GM23248 (cell line): ENCODE results near the gene DGKB. TPM values are rescaled to one million over a fixed set of nuclear protein-coding genes. Genes with fewer than 3 reads are reported as not detected.

Source experiments
- DNase-seq: peaks from one replicate; pipeline ENCODE4 v3.0.0-alpha.2; 2015
- H2AFZ ChIP-seq: fragments of 200-600 bp; sonication (generic); 2 replicates; pipeline ENCODE4 v1.6.1; 2016; ENCODE audit warnings: antibody characterized with exemption
- H3F3A ChIP-seq: fragments of 200-600 bp; sonication (generic); 2 replicates; pipeline ENCODE4 v1.6.1; 2016; ENCODE audit warnings: mild to moderate bottlenecking, antibody characterized with exemption, mixed run types; ENCODE audit not compliant: insufficient read depth
- H3K27ac ChIP-seq: fragments of 200-600 bp; sonication (generic); 2 replicates; pipeline ENCODE4 v1.5.1; 2016; ENCODE audit warnings: mild to moderate bottlenecking
- H3K27me3 ChIP-seq: fragments of 200-600 bp; sonication (generic); replicated peaks from 2 replicates; pipeline ENCODE4 v1.6.1; 2016; ENCODE audit warnings: mild to moderate bottlenecking; ENCODE audit not compliant: insufficient read depth
- H3K36me3 ChIP-seq: fragments of 200-600 bp; sonication (generic); 2 replicates; pipeline ENCODE4 v1.6.1; 2016; ENCODE audit warnings: low read depth, mild to moderate bottlenecking
- H3K4me1 ChIP-seq: fragments of 200-600 bp; sonication (generic); 2 replicates; pipeline ENCODE4 v1.6.1; 2016; ENCODE audit warnings: mild to moderate bottlenecking; ENCODE audit not compliant: insufficient read depth
- H3K4me2 ChIP-seq: fragments of 200-600 bp; sonication (generic); one replicate; pipeline ENCODE4 v1.6.1; 2016; ENCODE audit warnings: mild to moderate bottlenecking; ENCODE audit not compliant: unreplicated experiment
- H3K4me3 ChIP-seq: fragments of 200-600 bp; sonication (generic); 2 replicates; pipeline ENCODE4 v1.5.1; 2016; ENCODE audit warnings: mild to moderate bottlenecking
- H3K79me2 ChIP-seq: fragments of 200-600 bp; sonication (generic); 2 replicates; pipeline ENCODE4 v1.6.1; 2016; ENCODE audit warnings: mild to moderate bottlenecking; ENCODE audit not compliant: insufficient read depth
- H3K9ac ChIP-seq: fragments of 200-600 bp; sonication (generic); 2 replicates; pipeline ENCODE4 v1.6.1; 2016; ENCODE audit warnings: mild to moderate bottlenecking
- H3K9me2 ChIP-seq: fragments of 200-600 bp; sonication (generic); 2 replicates; pipeline ENCODE4 v1.6.1; 2016; ENCODE audit warnings: mixed run types, mild to moderate bottlenecking, moderate library complexity; ENCODE audit not compliant: insufficient read depth
- H3K9me3 ChIP-seq: fragments of 200-600 bp; sonication (generic); one replicate; pipeline ENCODE4 v1.6.1; 2017; ENCODE audit warnings: low read depth
- H4K20me1 ChIP-seq: fragments of 200-600 bp; sonication (generic); 2 replicates; pipeline ENCODE4 v1.6.0; 2016; ENCODE audit not compliant: insufficient read depth
- EZH2 ChIP-seq: fragments of 200-600 bp; sonication (generic); IDR thresholded peaks from 2 replicates; pipeline ENCODE4 v1.6.1; 2018; ENCODE audit warnings: antibody characterized with exemption, mild to moderate bottlenecking; ENCODE audit not compliant: insufficient read depth, poor library complexity, severe bottlenecking
- EZH2phosphoT487 ChIP-seq: fragments of 200-600 bp; sonication (generic); IDR thresholded peaks from 2 replicates; pipeline ENCODE4 v1.6.1; 2018; ENCODE audit warnings: antibody characterized with exemption, moderate library complexity, mild to moderate bottlenecking, low read depth; ENCODE audit not compliant: insufficient read depth
- WGBS, 2 experiments: methylation state at CpG; one replicate each; pipeline ENCODE4 v1.1.6; 2015 to 2017; ENCODE audit warnings: low lambda C conversion rate in 2 of 2, low coverage in 1 of 2; ENCODE audit errors: missing lambda C conversion rate in 2 of 2; 5-methylcytosine and 5-hydroxymethylcytosine counted together
- in situ Hi-C: fragments of 300-500 bp; cut with MboI; formaldehyde crosslinking; loops from 2 replicates; pipeline ENCODE4 v1.15.0; 2020
- polyA plus RNA-seq: library from polyadenylated mRNA; unstranded; fragments of >200 nt; fragmentation: Nextera tagmentation; extraction: Ambion mirVana; gene quantifications from 2 replicates; pipeline ENCODE4 v1.2.1, GENCODE V29; 2016
- total RNA-seq: library from RNA; depleted of rRNA; stranded (reverse); fragments of >200 nt; shearing (Covaris generic); gene quantifications from 2 replicates; pipeline ENCODE4 v1.2.3, GENCODE V29; 2014

Gene DGKB
- total and polyA plus RNA-seq, 2 experiments from 2014 or later: 0.65 to 1.7 TPM

DNA sequence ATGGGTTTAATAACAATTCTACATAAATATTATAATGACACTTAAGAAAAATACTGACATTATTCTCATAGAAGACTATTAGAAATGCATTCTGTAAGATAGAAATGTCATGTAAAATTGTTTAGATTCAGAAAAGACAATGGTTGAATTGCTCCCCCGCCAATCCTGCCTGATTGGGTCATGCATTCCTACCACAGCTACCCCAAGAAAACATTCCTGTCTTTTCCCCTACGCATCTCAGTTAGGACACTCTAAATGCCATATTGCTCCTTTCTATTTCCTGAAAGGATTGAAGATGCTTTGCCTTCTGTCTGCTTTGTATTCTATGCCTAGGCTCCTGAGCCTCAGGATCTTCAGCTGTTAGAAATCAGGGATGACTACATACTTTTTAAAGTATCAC, 109.4 kb downstream of the DGKB start:
- WGBS, 2 experiments: 54 to 71% methylated on average over 2 of the region's 2 CpGs
- H3F3A ChIP-seq: no peaks in the 10 kb centered on the region
- H3K9ac ChIP-seq: no peak overlapping the region

DNA sequence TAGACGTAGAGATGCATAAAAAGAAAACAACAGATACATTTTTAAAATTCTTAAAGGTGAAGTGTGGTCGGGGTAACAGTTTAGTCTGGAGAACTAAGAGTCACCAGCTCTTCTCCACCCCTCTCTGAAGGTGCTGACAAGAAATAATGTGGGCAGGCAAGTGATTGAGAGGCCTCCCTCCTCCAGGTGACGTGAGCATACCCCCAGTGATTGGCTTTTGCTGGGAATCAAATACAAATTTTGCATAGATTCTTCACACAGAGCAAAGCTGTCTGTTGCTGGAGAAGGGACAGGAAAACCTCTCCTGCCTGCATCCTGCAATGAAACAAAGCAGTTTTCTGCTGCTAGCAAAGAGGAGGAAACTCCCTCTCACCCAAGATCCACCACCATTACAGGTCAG, 115.0 kb downstream of the DGKB start:
- H3K4me1 ChIP-seq: no peaks in the 10 kb centered on the region
- no peak overlapping the region for H3K9ac ChIP-seq
- DNase-seq: no peak
- H3K27me3 ChIP-seq: no peaks in the 10 kb centered on the region
- H2AFZ ChIP-seq: no peak overlapping the region
- no peaks in the 10 kb centered on the region for H3K79me2 ChIP-seq
- no peak overlapping the region for H3K4me2 ChIP-seq
- no peaks in the 10 kb centered on the region for H4K20me1 ChIP-seq
- 60 to 67% methylated on average over 3 of the region's 3 CpGs for WGBS, 2 experiments
- H3F3A ChIP-seq: no peaks in the 10 kb centered on the region
- H3K9me2 ChIP-seq: no peaks in the 10 kb centered on the region
- no peak for TF ChIP-seq EZH2
- TF ChIP-seq EZH2phosphoT487: no peak
- H3K36me3 ChIP-seq: no peaks in the 10 kb centered on the region
- in situ Hi-C loops: no loop called here
- H3K9me3 ChIP-seq: no peaks in the 10 kb centered on the region
- no peak overlapping the region for H3K4me3 ChIP-seq
- H3K27ac ChIP-seq: no peak overlapping the region

More for the DNA sequence above, 109.4 kb downstream of the DGKB start:
- H3K4me1 ChIP-seq: no peaks in the 10 kb centered on the region
- in situ Hi-C loops: no loop called here
- no peaks in the 10 kb centered on the region for H3K27me3 ChIP-seq
- H2AFZ ChIP-seq: peak overlapping the region; percentile 28; the same call in 1 of the 2 replicates
- H3K27ac ChIP-seq: no peak overlapping the region
- no peaks in the 10 kb centered on the region for H3K9me2 ChIP-seq
- no peak overlapping the region for H3K4me2 ChIP-seq
- H3K79me2 ChIP-seq: no peaks in the 10 kb centered on the region
- TF ChIP-seq EZH2phosphoT487 (no peak), EZH2 (no peak)
- H3K36me3 ChIP-seq: no peaks in the 10 kb centered on the region
- no peak overlapping the region for H3K4me3 ChIP-seq
- peak; percentile 5 for DNase-seq
- H4K20me1 ChIP-seq: no peaks in the 10 kb centered on the region
- H3K9me3 ChIP-seq: no peaks in the 10 kb centered on the region

DNA sequence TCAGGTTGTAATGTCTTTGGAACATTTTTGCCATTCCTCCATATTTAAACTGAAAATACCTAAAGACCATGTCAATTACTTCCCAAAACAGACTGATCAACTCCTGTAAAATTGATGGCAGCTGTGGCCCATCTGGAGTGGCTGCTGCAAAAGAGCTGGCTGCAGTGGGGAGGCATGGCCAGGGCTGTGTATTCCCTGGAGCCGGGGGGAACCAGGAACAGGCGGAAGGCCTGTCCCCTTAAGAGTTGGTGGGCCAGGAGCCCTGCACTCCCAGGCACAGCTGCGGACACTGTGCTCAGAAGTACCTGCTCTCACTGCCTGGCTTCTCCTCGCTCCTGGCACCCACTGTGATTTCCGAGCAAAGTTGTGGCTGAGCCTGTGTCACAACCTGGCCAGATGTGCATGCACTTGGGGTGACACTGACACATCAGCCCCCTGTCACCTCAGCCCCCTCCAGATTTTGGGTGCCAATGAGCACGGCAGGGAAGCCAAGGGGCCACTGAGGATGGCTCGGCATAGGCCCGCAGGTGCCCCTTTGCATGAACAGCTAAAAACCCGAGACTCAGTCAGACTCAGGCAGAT, 116.1 kb downstream of the DGKB start:
- in situ Hi-C loops: no loop called here
- no peak overlapping the region for H3K27ac ChIP-seq
- H3K27me3 ChIP-seq: no peaks in the 10 kb centered on the region
- no peak overlapping the region for H3K4me2 ChIP-seq
- DNase-seq: no peak
- WGBS, 2 experiments: 48 to 51% methylated on average over 9 of the region's 9 CpGs
- no peak overlapping the region for H3K4me3 ChIP-seq
- H4K20me1 ChIP-seq: no peaks in the 10 kb centered on the region
- H2AFZ ChIP-seq: peak overlapping the region; percentile 10; the same call in 1 of the 2 replicates
- no peaks in the 10 kb centered on the region for H3F3A ChIP-seq
- H3K9ac ChIP-seq: no peak overlapping the region
- H3K9me2 ChIP-seq: no peaks in the 10 kb centered on the region
- no peaks in the 10 kb centered on the region for H3K9me3 ChIP-seq
- TF ChIP-seq EZH2phosphoT487 (no peak), EZH2 (no peak)
- H3K36me3 ChIP-seq: no peaks in the 10 kb centered on the region
- H3K79me2 ChIP-seq: no peaks in the 10 kb centered on the region
- H3K4me1 ChIP-seq: no peaks in the 10 kb centered on the region

- H3F3A ChIP-seq: no peaks in the 10 kb centered on the region
- H3K27me3 ChIP-seq: no peaks in the 10 kb centered on the region
- no peak overlapping the region for H3K9ac ChIP-seq
- H3K9me2 ChIP-seq: no peaks in the 10 kb centered on the region
- TF ChIP-seq EZH2: no peak
- H2AFZ ChIP-seq: no peak overlapping the region
- in situ Hi-C loops: no loop called here
- no peak overlapping the region for H3K4me3 ChIP-seq
- no peaks in the 10 kb centered on the region for H3K4me1 ChIP-seq
- H3K4me2 ChIP-seq: no peak overlapping the region
- no peaks in the 10 kb centered on the region for H3K79me2 ChIP-seq
- no peaks in the 10 kb centered on the region for H3K36me3 ChIP-seq
- DNase-seq: no peak
- H4K20me1 ChIP-seq: no peaks in the 10 kb centered on the region
- 39 to 40% methylated on average over 3 of the region's 3 CpGs for WGBS, 2 experiments
- no peak overlapping the region for H3K27ac ChIP-seq
- no peaks in the 10 kb centered on the region for H3K9me3 ChIP-seq
Measured at GRCh38 chr7:14777806-14778205, 124.7 kb downstream of the DGKB start.

DNA sequence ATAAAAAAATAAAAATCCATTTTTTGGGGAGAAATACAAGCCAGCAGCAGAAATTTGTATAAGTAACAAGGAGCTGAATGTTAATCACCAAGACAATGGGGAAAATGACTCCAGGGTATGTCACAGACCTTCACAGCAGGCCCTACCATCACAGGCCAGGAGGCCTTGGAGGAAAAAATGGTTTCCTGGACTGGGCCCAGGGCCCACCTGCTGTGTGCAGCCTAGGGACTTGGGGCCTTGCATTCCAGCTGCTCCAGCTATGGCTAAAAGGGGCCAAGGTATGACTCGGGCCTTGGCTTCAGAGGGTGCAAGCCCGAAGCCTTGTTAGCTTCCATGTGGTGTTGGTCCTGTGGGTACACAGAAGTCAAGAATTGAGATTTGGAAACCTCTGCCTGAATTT, 126.3 kb downstream of the DGKB start:
- H3K27ac ChIP-seq: no peak overlapping the region
- no peak for DNase-seq
- no peaks in the 10 kb centered on the region for H3F3A ChIP-seq
- H3K9ac ChIP-seq: no peak overlapping the region
- no peaks in the 10 kb centered on the region for H3K9me3 ChIP-seq
- H3K9me2 ChIP-seq: no peaks in the 10 kb centered on the region
- H3K27me3 ChIP-seq: no peaks in the 10 kb centered on the region
- no peaks in the 10 kb centered on the region for H3K4me1 ChIP-seq
- in situ Hi-C loops: no loop called here
- TF ChIP-seq EZH2phosphoT487: no peak
- TF ChIP-seq EZH2: no peak
- H4K20me1 ChIP-seq: no peaks in the 10 kb centered on the region
- H3K4me3 ChIP-seq: no peak overlapping the region
- no peak overlapping the region for H2AFZ ChIP-seq
- H3K4me2 ChIP-seq: no peak overlapping the region
- H3K79me2 ChIP-seq: no peaks in the 10 kb centered on the region
- WGBS, 2 experiments: 60 to 68% methylated on average over 2 of the region's 2 CpGs
- H3K36me3 ChIP-seq: no peaks in the 10 kb centered on the region
